WI38 (cell line): ENCODE results near the gene HOOK1.

Experiments
- H3K4me3 ChIP-seq: 2 replicates; pipeline ENCODE4 v1.5.1; 2011; ENCODE audit warnings: low read depth, mild to moderate bottlenecking, control low read depth, low read length
- CTCF ChIP-seq: IDR thresholded peaks from 2 replicates; pipeline ENCODE4 v1.5.1; 2012; ENCODE audit warnings: low read depth, mild to moderate bottlenecking, control low read depth, low read length

The HOOK1 gene

GRCh38 chr1:59892841-59893811, 78.4 kb downstream of the HOOK1 start:
- TF ChIP-seq CTCF, result no peak
- H3K4me3 ChIP-seq, result no peak overlapping the region

GRCh38 chr1:59897165-59897564, 82.4 kb downstream of the HOOK1 start:
- no peak overlapping the region for H3K4me3 ChIP-seq
- TF ChIP-seq CTCF, result no peak

GRCh38 chr1:59898927-59899326, 84.2 kb downstream of the HOOK1 start:
- no peak for TF ChIP-seq CTCF
- no peak overlapping the region for H3K4me3 ChIP-seq

- H3K4me3 ChIP-seq, result no peak overlapping the region
- TF ChIP-seq CTCF, result no peak
Measured at GRCh38 chr1:59900640-59901039, 85.9 kb downstream of the HOOK1 start.

GRCh38 chr1:59901770-59902388, 87.1 kb downstream of the HOOK1 start:
- H3K4me3 ChIP-seq, result no peak overlapping the region
- TF ChIP-seq CTCF, result no peak

- H3K4me3 ChIP-seq, result no peak overlapping the region
- peak; percentile 30; the same call in 1 of the 2 replicates for TF ChIP-seq CTCF
Measured at GRCh38 chr1:59903141-59903754, 88.5 kb downstream of the HOOK1 start.
